B cell (primary cell): Measurements from ENCODE around the gene SHB. TPM values are rescaled to one million over a fixed set of nuclear protein-coding genes. Genes with fewer than 3 reads are reported as not detected.

Experiments
- ATAC-seq: fragments of 200-7000 bp; cut with Tn5 transposase; one replicate; pipeline ENCODE4 v1.10.0; 2021; ENCODE audit warnings: low read depth, mild to moderate bottlenecking, moderate number of reproducible peaks, moderate library complexity
- CTCF ChIA-PET: fragments of 350-600 bp; sonication (Branson Sonifier 250); formaldehyde crosslinking; loops from one replicate; lab custom pipeline; 2021; ENCODE audit warnings: antibody characterized with exemption, inconsistent platforms; lab: Charles Lee
- POLR2A ChIA-PET: fragments of 350-600 bp; sonication (Branson Sonifier 250); formaldehyde crosslinking; loops from one replicate; lab custom pipeline; 2021; ENCODE audit warnings: antibody characterized with exemption; lab: Charles Lee
- DNase-seq: peaks from one replicate; pipeline ENCODE4 v3.0.0; 2013
- H2AFZ ChIP-seq: 2 replicates; pipeline ENCODE4 v1.6.1; 2012; ENCODE audit warnings: mild to moderate bottlenecking, low read depth, low read length; ENCODE audit not compliant: insufficient read depth, poor library complexity, severe bottlenecking
- H3K27ac ChIP-seq, 2 donors: 1 replicate in 1 of 2; 2 replicates in 1 of 2; pipeline ENCODE4 v1.5.1; 2012 to 2013; ENCODE audit warnings: low read length in 2 of 2, mild to moderate bottlenecking in 2 of 2, moderate library complexity in 1 of 2
- H3K27me3 ChIP-seq, 4 experiments: fragments of 200-600 bp in 1 of 4; sonication (generic) in 1 of 4; replicated peaks in 1 of 4; 1 replicate in 2 of 4; 2 replicates in 2 of 4; pipeline versions ENCODE4 v1.6.1 to v1.7.0; 2013 to 2016; ENCODE audit warnings: low read length in 3 of 4, mild to moderate bottlenecking in 2 of 4, mixed read lengths in 1 of 4, moderate library complexity in 1 of 4; ENCODE audit not compliant: insufficient read depth in 4 of 4, control insufficient read depth in 3 of 4; ENCODE audit errors: control extremely low read depth in 1 of 4
- H3K36me3 ChIP-seq, 2 experiments: replicated peaks in 1 of 2; 1 replicate in 1 of 2; 2 replicates in 1 of 2; pipeline versions ENCODE4 v1.6.1 to v1.7.1; 2013; ENCODE audit warnings: low read length in 1 of 2; ENCODE audit not compliant: insufficient read depth in 2 of 2, control insufficient read depth in 1 of 2; ENCODE audit errors: control extremely low read depth in 1 of 2, extremely low read depth in 1 of 2
- H3K4me1 ChIP-seq, 2 donors: fragments of 200-600 bp in 1 of 2; sonication (generic) in 1 of 2; 1 replicate in 1 of 2; 2 replicates in 1 of 2; pipeline versions ENCODE4 v1.5.1 to v1.6.1; 2013 to 2017; ENCODE audit warnings: low read length in 2 of 2; ENCODE audit not compliant: control insufficient read depth in 2 of 2, insufficient read depth in 2 of 2
- H3K4me2 ChIP-seq: replicated peaks from 2 replicates; pipeline ENCODE3; 2012; ENCODE audit warnings: mild to moderate bottlenecking, low read depth, low read length; ENCODE audit not compliant: poor library complexity, severe bottlenecking
- H3K4me3 ChIP-seq, 5 experiments: fragments of 200-600 bp in 1 of 5; sonication (generic) in 1 of 5; 1 replicate in 3 of 5; 2 replicates in 2 of 5; pipeline versions ENCODE4 v1.5.1 to v1.7.0; 2011 to 2016; ENCODE audit warnings: low read length in 4 of 5, mild to moderate bottlenecking in 4 of 5, low read depth in 2 of 5, control low read depth in 1 of 5, moderate library complexity in 1 of 5; ENCODE audit not compliant: insufficient read depth in 1 of 5; ENCODE audit errors: control extremely low read depth in 1 of 5, extremely low read depth in 1 of 5
- H3K79me2 ChIP-seq: fragments of 200-600 bp; sonication (generic); one replicate; pipeline ENCODE4 v1.6.0; 2016; ENCODE audit warnings: low read length; ENCODE audit not compliant: control insufficient read depth, insufficient read depth
- H3K9ac ChIP-seq: fragments of 200-600 bp; sonication (generic); 2 replicates; pipeline ENCODE4 v1.6.1; 2017; ENCODE audit warnings: mild to moderate bottlenecking, low read length, moderate library complexity
- H3K9me3 ChIP-seq, 3 donors: one replicate each; pipeline versions ENCODE4 v1.6.1 to v1.7.1; 2013; ENCODE audit warnings: low read length in 2 of 3; ENCODE audit not compliant: control insufficient read depth in 2 of 3, insufficient read depth in 1 of 3; ENCODE audit errors: control extremely low read depth in 1 of 3
- H4K20me1 ChIP-seq: 2 replicates; pipeline ENCODE4 v1.6.0; 2012; ENCODE audit warnings: mild to moderate bottlenecking, low read length; ENCODE audit not compliant: insufficient read depth, control insufficient read depth, poor library complexity, severe bottlenecking
- H3K27ac Mint-ChIP-seq: one replicate; pipeline ENCODE4 v1.8.0; 2021; ENCODE audit warnings: mixed read lengths
- H3K27me3 Mint-ChIP-seq: one replicate; pipeline ENCODE4 v1.8.0; 2021; ENCODE audit warnings: mixed read lengths
- H3K4me1 Mint-ChIP-seq: one replicate; pipeline ENCODE4 v1.8.0; 2021; ENCODE audit warnings: mixed read lengths
- H3K4me3 Mint-ChIP-seq: one replicate; pipeline ENCODE4 v1.8.0; 2021; ENCODE audit warnings: mixed read lengths
- H3K9me3 Mint-ChIP-seq: one replicate; pipeline ENCODE4 v1.8.0; 2022; ENCODE audit warnings: mixed read lengths; ENCODE audit not compliant: insufficient read depth
- EZH2 ChIP-seq: IDR thresholded peaks from 2 replicates; pipeline ENCODE4 v1.6.1; 2012; ENCODE audit warnings: borderline replicate concordance, low read depth, mild to moderate bottlenecking, moderate library complexity, low read length; ENCODE audit not compliant: insufficient read depth, poor library complexity, severe bottlenecking
- WGBS: methylation state at CpG from one replicate; pipeline ENCODE4 v1.1.5; 2013; ENCODE audit warnings: missing lambda C conversion rate; ENCODE audit not compliant: insufficient coverage; 5-methylcytosine and 5-hydroxymethylcytosine counted together
- intact Hi-C: fragments of 100-400 bp; cut with micrococcal nuclease; formaldehyde crosslinking; loops from one replicate; pipeline ENCODE4 v1.10.0; 2022
- polyA plus RNA-seq: library from polyadenylated mRNA; depleted of rRNA; stranded (reverse); fragments of >200 nt; gene quantifications from 2 replicates; pipeline ENCODE4 v1.2.3, GENCODE V29; 2012
- total RNA-seq, 2 donors: library from RNA; stranded (reverse); fragments of 120-200 nt in 1 of 2; gene quantifications; 1 replicate in 1 of 2; 2 replicates in 1 of 2; pipeline versions ENCODE4 v1.2.3 to v1.2.4, GENCODE V29; 2013 to 2022
- TF ChIP-seq, protein P1 (sequence below): fragments of 200-600 bp; IDR thresholded peaks from one replicate; pipeline ENCODE4 v1.8.0; 2022; ENCODE audit warnings: antibody characterized with exemption, mild to moderate bottlenecking

Gene SHB
- total and polyA plus RNA-seq, 2 donors (not counting 1 experiment from before 2014, with no cell fraction given) = 0.06 to 1.9 TPM

DNA sequence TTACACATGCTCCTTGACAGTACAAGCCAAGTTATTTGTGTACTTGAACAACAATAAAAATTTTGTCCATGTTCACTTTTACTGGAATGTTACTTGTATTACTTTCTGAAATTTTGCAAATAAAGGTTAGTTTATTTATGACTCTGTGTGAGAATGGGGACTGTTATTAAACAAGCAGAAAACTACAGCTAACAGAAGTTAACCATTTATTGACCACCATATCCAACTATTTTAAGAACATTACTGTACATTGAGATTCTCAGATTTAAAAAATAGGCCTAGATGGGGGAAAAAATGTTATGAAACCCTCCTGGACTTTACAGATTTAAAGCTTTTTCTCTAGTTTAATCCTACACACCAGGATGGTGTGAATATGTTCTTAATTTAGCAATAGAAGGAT is 166.9 kb downstream of the SHB start:
- H3K27ac ChIP-seq = no peak overlapping the region
- no peak overlapping the region for H3K4me2 ChIP-seq
- H3K79me2 ChIP-seq = peaks cover 20% of the 10 kb centered on the region
- no peaks in the 10 kb centered on the region for H3K9me3 Mint-ChIP-seq
- H3K36me3 ChIP-seq = peaks cover 3 to 15% of the 10 kb centered on the region in 2 experiments
- H3K4me1 Mint-ChIP-seq = peaks cover 20% of the 10 kb centered on the region
- H2AFZ ChIP-seq = no peak overlapping the region
- H3K9me3 ChIP-seq = peaks cover 0 to 5% (median 0%) of the 10 kb centered on the region in 3 donors
- no peaks in the 10 kb centered on the region for H3K27me3 Mint-ChIP-seq
- H4K20me1 ChIP-seq = no peaks in the 10 kb centered on the region
- no peak overlapping the region for H3K9ac ChIP-seq
- DNase-seq = no peak
- ATAC-seq = no peak
- POLR2A ChIA-PET = no interaction called here
- CTCF ChIA-PET = interaction anchor here (2.2 kb wide), 1 partner anchor 11 kb away, joined by 16 read pairs; no protein-coding TSS in a partner anchor
- no peak overlapping the region for H3K4me3 ChIP-seq
- no peaks in the 10 kb centered on the region for H3K27me3 ChIP-seq
- peaks cover 14 to 20% of the 10 kb centered on the region in 2 donors for H3K4me1 ChIP-seq
- H3K27ac Mint-ChIP-seq = no peak overlapping the region
- H3K4me3 Mint-ChIP-seq = peak overlapping the region; percentile 12
- TF ChIP-seq, protein P1, sequence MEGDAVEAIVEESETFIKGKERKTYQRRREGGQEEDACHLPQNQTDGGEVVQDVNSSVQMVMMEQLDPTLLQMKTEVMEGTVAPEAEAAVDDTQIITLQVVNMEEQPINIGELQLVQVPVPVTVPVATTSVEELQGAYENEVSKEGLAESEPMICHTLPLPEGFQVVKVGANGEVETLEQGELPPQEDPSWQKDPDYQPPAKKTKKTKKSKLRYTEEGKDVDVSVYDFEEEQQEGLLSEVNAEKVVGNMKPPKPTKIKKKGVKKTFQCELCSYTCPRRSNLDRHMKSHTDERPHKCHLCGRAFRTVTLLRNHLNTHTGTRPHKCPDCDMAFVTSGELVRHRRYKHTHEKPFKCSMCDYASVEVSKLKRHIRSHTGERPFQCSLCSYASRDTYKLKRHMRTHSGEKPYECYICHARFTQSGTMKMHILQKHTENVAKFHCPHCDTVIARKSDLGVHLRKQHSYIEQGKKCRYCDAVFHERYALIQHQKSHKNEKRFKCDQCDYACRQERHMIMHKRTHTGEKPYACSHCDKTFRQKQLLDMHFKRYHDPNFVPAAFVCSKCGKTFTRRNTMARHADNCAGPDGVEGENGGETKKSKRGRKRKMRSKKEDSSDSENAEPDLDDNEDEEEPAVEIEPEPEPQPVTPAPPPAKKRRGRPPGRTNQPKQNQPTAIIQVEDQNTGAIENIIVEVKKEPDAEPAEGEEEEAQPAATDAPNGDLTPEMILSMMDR = no peak
- no peak for TF ChIP-seq EZH2
- intact Hi-C loops = loop anchor here (5.0 kb wide), 4 partner anchors 100 to 415 kb away; partner anchors contain the start of genes DCAF10, FBXO10, POLR1E and TRMT10B

GRCh38 chr9:37899041-37899440 is 170.0 kb downstream of the SHB start:
- Histone ChIP-seq H3K79me2 (peaks cover 20% of the 10 kb centered on the region), H4K20me1 (peaks cover 5% of the 10 kb centered on the region), H3K36me3 (peaks cover 7 to 31% of the 10 kb centered on the region in 2 experiments), H3K27me3 (no peaks in the 10 kb centered on the region), H3K9me3 (no peaks in the 10 kb centered on the region), H3K27ac (no peak overlapping the region), H3K4me3 (no peak overlapping the region), H3K4me1 (peaks cover 10% of the 10 kb centered on the region in 2 donors), H2AFZ (no peak overlapping the region), H3K4me2 (no peak overlapping the region), H3K9ac (no peak overlapping the region)
- WGBS = 67% methylated on average over 1 of the region's 2 CpGs
- Mint-ChIP-seq H3K9me3 (no peaks in the 10 kb centered on the region), H3K27ac (no peak overlapping the region), H3K4me3 (no peak overlapping the region), H3K27me3 (no peaks in the 10 kb centered on the region), H3K4me1 (peaks cover 13% of the 10 kb centered on the region)
- DNase-seq (no peak), ATAC-seq (no peak)
- POLR2A ChIA-PET = no interaction called here
- CTCF ChIA-PET = interaction anchor here (1.1 kb wide), 1 partner anchor 14 kb away, joined by 3 read pairs; no protein-coding TSS in a partner anchor
- no peak for TF ChIP-seq EZH2
- TF ChIP-seq, protein P1 = no peak
- intact Hi-C loops = no loop called here
